Osteoblast (primary cell): ENCODE measurements around the gene RHOH. TPM values are rescaled to one million over a fixed set of nuclear protein-coding genes. Genes with fewer than 3 reads are reported as not detected.
"Not testable (repeated sequence)": the region's sequence is repeated elsewhere in the genome, so short reads cannot be mapped to it uniquely, and the experiment has no call there.

Experiments used
- DNase-seq: peaks from one replicate; pipeline ENCODE4 v3.0.0; 2011; ENCODE audit warnings: low spot score, mixed read lengths; ENCODE audit not compliant: insufficient read length; ENCODE audit errors: missing footprints
- H2AFZ ChIP-seq: 2 replicates; pipeline ENCODE4 v1.6.0; 2011; ENCODE audit warnings: mild to moderate bottlenecking, low read length
- H3K27ac ChIP-seq: 2 replicates; pipeline ENCODE4 v1.5.1; 2011; ENCODE audit warnings: mild to moderate bottlenecking, low read depth, low read length, moderate library complexity
- H3K27me3 ChIP-seq: 2 replicates; pipeline ENCODE4 v1.6.0; 2012; ENCODE audit warnings: mild to moderate bottlenecking, control low read depth, inconsistent platforms, low read length, moderate library complexity; ENCODE audit not compliant: insufficient read depth
- H3K36me3 ChIP-seq: 2 replicates; pipeline ENCODE4 v1.5.1; 2011; ENCODE audit warnings: mild to moderate bottlenecking, low read length, control low read depth, moderate library complexity; ENCODE audit not compliant: insufficient read depth
- H3K4me1 ChIP-seq: 2 replicates; pipeline ENCODE4 v1.5.1; 2011; ENCODE audit warnings: mild to moderate bottlenecking, low read length, control low read depth, moderate library complexity; ENCODE audit not compliant: insufficient read depth
- H3K4me2 ChIP-seq: 2 replicates; pipeline ENCODE4 v1.6.0; 2011; ENCODE audit warnings: mild to moderate bottlenecking, low read length; ENCODE audit not compliant: insufficient read depth
- H3K4me3 ChIP-seq: fragments of 200-600 bp; sonication (generic); 3 replicates; pipeline ENCODE4 v1.5.1; 2012; ENCODE audit warnings: mild to moderate bottlenecking, low read length, inconsistent platforms; ENCODE audit not compliant: insufficient read depth
- H3K79me2 ChIP-seq: 2 replicates; pipeline ENCODE4 v1.6.0; 2012; ENCODE audit warnings: mild to moderate bottlenecking, low read length, control low read depth, inconsistent platforms; ENCODE audit not compliant: insufficient read depth
- H3K9me3 ChIP-seq: 2 replicates; pipeline ENCODE4 v1.5.1; 2011; ENCODE audit warnings: low read depth, low read length, control low read depth
- H4K20me1 ChIP-seq: 2 replicates; pipeline ENCODE4 v1.6.0; 2012; ENCODE audit warnings: mild to moderate bottlenecking, low read length, control low read depth; ENCODE audit not compliant: insufficient read depth
- total RNA-seq: library from RNA; depleted of rRNA; stranded (reverse); fragments of >200 nt; gene quantifications from 2 replicates; pipeline ENCODE4 v1.2.3, GENCODE V29; 2012
- TF ChIP-seq, protein P1 (sequence below): IDR thresholded peaks from 2 replicates; pipeline ENCODE4 v1.5.1; 2011; ENCODE audit warnings: mild to moderate bottlenecking, low read depth, low read length, moderate library complexity; ENCODE audit errors: extremely low read depth

The RHOH gene
- total RNA-seq, 1 donor: not detected

DNA sequence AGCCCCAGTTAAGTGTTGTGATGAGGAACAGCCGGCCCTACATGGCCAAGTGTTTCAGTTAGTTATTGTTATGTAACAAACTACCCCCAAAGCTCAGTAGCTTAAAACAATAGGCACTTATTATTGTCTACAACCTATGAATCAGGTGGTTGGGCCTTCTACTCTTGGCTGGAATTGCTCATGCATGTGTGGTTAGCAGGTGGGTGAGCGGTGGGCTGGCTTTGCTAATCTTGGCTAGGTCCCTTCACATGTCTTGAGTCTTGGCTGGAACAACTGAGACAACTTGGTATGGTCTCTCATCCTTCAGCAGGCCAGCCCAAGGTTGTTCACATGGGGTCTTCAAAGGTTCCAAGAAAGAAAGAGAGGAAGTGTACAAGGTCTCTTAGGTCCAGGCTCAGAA is 83.8 kb downstream of the RHOH start:
- no peaks in the 10 kb centered on the region for H3K36me3 ChIP-seq

DNA sequence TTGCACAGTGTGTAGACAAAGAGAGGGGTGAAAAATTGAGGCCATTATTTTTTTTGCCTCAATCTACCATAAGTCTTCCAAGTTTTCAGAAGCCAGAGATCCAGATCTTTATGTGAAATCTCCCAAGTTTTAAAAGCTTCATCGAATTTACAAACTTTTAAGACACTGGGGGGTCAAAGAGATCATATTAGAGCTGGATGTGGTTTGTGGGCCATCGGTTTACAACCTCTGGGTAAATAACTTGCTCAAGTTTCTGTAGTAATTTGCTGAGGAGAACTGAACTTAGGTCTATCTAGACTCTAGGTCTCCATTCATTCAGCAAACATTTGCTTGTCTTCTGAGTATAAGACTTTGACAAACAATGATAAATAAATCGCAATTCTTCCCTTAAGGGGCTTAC is 84.3 kb downstream of the RHOH start:
- H3K4me2 ChIP-seq: no peak overlapping the region
- TF ChIP-seq, protein P1, sequence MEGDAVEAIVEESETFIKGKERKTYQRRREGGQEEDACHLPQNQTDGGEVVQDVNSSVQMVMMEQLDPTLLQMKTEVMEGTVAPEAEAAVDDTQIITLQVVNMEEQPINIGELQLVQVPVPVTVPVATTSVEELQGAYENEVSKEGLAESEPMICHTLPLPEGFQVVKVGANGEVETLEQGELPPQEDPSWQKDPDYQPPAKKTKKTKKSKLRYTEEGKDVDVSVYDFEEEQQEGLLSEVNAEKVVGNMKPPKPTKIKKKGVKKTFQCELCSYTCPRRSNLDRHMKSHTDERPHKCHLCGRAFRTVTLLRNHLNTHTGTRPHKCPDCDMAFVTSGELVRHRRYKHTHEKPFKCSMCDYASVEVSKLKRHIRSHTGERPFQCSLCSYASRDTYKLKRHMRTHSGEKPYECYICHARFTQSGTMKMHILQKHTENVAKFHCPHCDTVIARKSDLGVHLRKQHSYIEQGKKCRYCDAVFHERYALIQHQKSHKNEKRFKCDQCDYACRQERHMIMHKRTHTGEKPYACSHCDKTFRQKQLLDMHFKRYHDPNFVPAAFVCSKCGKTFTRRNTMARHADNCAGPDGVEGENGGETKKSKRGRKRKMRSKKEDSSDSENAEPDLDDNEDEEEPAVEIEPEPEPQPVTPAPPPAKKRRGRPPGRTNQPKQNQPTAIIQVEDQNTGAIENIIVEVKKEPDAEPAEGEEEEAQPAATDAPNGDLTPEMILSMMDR: no peak
- no peaks in the 10 kb centered on the region for H3K9me3 ChIP-seq
- no peak overlapping the region for H2AFZ ChIP-seq
- H4K20me1 ChIP-seq: no peaks in the 10 kb centered on the region
- H3K27me3 ChIP-seq: no peaks in the 10 kb centered on the region
- H3K27ac ChIP-seq: no peak overlapping the region
- no peaks in the 10 kb centered on the region for H3K4me1 ChIP-seq
- H3K36me3 ChIP-seq: no peaks in the 10 kb centered on the region
- DNase-seq: peak; percentile 29
- H3K79me2 ChIP-seq: no peaks in the 10 kb centered on the region
- no peak overlapping the region for H3K4me3 ChIP-seq

More for the DNA sequence above, 83.8 kb downstream of the RHOH start:
- Histone ChIP-seq H3K9me3 (no peaks in the 10 kb centered on the region), H3K79me2 (no peaks in the 10 kb centered on the region), H3K4me2 (no peak overlapping the region), H3K4me3 (no peak overlapping the region), H3K27me3 (no peaks in the 10 kb centered on the region), H4K20me1 (no peaks in the 10 kb centered on the region), H2AFZ (no peak overlapping the region), H3K4me1 (no peaks in the 10 kb centered on the region), H3K27ac (no peak overlapping the region)
- no peak for DNase-seq
- TF ChIP-seq, protein P1: no peak

DNA sequence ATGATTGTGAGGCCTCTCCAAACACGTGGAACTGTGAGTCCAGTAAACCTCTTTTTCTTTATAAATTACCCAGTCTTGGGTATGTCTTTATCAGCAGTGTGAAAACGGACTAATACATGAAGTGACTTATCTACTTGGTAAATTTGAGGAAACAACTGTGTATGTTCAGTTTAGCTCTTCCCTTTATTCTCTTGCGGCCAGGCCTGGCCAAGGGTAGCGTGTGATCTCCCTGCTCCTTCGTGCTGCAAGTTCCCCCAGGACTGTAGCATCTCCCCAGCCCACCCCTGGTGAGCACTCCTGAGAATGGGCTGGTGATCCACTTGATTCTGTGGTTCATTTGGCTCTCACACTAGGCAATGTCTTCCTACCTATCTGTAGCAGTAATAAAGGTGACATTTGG is 85.1 kb downstream of the RHOH start:
- Histone ChIP-seq H3K27ac (no peak overlapping the region), H3K4me3 (no peak overlapping the region), H3K4me1 (no peaks in the 10 kb centered on the region), H3K9me3 (no peaks in the 10 kb centered on the region), H3K79me2 (no peaks in the 10 kb centered on the region), H2AFZ (no peak overlapping the region), H3K27me3 (no peaks in the 10 kb centered on the region), H4K20me1 (no peaks in the 10 kb centered on the region), H3K36me3 (no peaks in the 10 kb centered on the region), H3K4me2 (no peak overlapping the region)
- DNase-seq: no peak
- TF ChIP-seq, protein P1: no peak

DNA sequence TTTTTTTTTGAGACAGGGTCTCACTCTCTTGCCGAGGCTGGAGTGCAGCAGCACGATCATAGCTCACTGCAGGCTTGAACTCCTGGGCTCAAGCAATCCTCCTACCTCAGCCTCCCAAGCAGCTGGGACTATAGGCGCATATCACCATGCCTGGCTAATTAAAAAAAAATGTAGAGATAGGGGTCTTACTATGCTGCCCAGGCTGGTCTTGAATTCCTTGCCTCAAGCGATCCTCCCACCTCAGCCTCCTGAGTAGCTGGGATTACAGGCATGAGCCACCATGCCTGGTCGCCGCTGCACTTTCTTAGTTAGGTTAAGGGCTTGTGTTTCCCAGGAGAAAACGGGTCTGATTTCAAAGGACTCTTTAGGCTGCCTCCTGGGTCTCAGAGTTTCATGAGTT is 86.0 kb downstream of the RHOH start:
- not testable (repeated sequence) for H3K36me3 ChIP-seq, H3K4me3 ChIP-seq, H3K4me1 ChIP-seq, H3K4me2 ChIP-seq, DNase-seq, H2AFZ ChIP-seq, H4K20me1 ChIP-seq, H3K27ac ChIP-seq, H3K79me2 ChIP-seq, H3K27me3 ChIP-seq, H3K9me3 ChIP-seq
